ENCODE measurements around the gene URI1. TPM values are rescaled to one million over a fixed set of nuclear protein-coding genes. Genes with fewer than 3 reads are reported as not detected.
"Not testable (repeated sequence)": the region's sequence is repeated elsewhere in the genome, so short reads cannot be mapped to it uniquely, and the experiment has no call there.

The URI1 gene
- total RNA-seq, 1 donor from 2014 or later = 42.0 TPM

- H3K4me1 Mint-ChIP-seq (ENCODE audit: low read depth) = peaks cover 43% of the 10 kb centered on the region
- DNase-seq (ENCODE audit: low spot score) = no peak
- H3K9me3 Mint-ChIP-seq (ENCODE audit: low read depth) = no peaks in the 10 kb centered on the region
- no peak overlapping the region for H3K27ac Mint-ChIP-seq (ENCODE audit: unreplicated experiment)
- no peak for TF ChIP-seq CTCF (IDR thresholded peaks at IDR 0.05)
- H3K27me3 Mint-ChIP-seq (ENCODE audit: low read depth) = no peaks in the 10 kb centered on the region
- no peaks in the 10 kb centered on the region for H3K36me3 Mint-ChIP-seq (ENCODE audit: low read depth)
- H3K4me3 Mint-ChIP-seq (ENCODE audit: unreplicated experiment) = no peak overlapping the region
Observed at GRCh38 chr19:29945433-29945832, 3.4 kb downstream of the URI1 start.

- Mint-ChIP-seq H3K4me3 (ENCODE audit: unreplicated experiment) (no peak overlapping the region), H3K4me1 (ENCODE audit: low read depth) (peaks cover 43% of the 10 kb centered on the region), H3K27ac (ENCODE audit: unreplicated experiment) (no peak overlapping the region), H3K9me3 (ENCODE audit: low read depth) (no peaks in the 10 kb centered on the region), H3K36me3 (ENCODE audit: low read depth) (no peaks in the 10 kb centered on the region), H3K27me3 (ENCODE audit: low read depth) (no peaks in the 10 kb centered on the region)
- no peak for TF ChIP-seq CTCF (IDR thresholded peaks at IDR 0.05)
- no peak for DNase-seq (ENCODE audit: low spot score)
Observed at GRCh38 chr19:29946645-29947044, 4.6 kb downstream of the URI1 start.

GRCh38 chr19:29947871-29948270 lies 5.8 kb downstream of the URI1 start:
- TF ChIP-seq CTCF (IDR thresholded peaks at IDR 0.05) = no peak
- DNase-seq (ENCODE audit: low spot score) = no peak
- H3K27ac Mint-ChIP-seq (ENCODE audit: unreplicated experiment) = no peak overlapping the region
- no peaks in the 10 kb centered on the region for H3K9me3 Mint-ChIP-seq (ENCODE audit: low read depth)
- H3K27me3 Mint-ChIP-seq (ENCODE audit: low read depth) = no peaks in the 10 kb centered on the region
- no peaks in the 10 kb centered on the region for H3K36me3 Mint-ChIP-seq (ENCODE audit: low read depth)
- peaks cover 51% of the 10 kb centered on the region for H3K4me1 Mint-ChIP-seq (ENCODE audit: low read depth)
- no peak overlapping the region for H3K4me3 Mint-ChIP-seq (ENCODE audit: unreplicated experiment)

DNA sequence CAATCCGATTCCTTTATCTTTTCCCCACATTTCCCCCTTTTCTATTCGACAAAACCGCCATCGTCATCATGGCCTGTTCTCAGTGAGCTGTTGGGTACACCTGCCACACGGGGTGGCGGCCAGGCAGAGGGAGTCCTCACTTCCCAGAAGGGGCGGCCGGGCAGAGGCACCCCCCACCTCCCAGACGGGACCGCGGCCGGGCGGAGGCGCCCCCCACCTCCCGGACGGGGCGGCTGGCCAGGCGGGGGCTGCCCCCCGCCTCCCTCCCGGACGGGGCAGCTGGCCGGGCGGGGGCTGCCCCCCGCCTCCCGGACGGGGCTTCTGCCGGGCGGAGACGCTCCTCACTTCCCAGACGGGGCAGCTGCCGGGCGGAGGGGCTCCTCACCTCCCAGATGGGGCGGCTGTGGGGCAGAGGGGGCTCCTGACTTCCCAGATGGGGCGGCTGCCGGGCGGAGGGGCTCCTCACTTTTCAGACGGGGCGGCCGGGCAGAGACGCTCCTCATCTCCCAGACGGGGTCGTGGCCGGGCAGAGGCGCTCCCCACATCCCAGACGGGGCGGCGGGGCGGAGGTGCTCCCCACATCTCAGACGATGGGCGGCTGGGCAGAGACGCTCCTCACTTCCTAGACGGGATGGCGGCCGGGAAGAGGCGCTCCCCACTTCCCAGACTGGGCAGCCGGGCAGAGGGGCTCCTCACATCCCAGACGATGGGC lies 6.9 kb downstream of the URI1 start:
- H3K27ac Mint-ChIP-seq (ENCODE audit: unreplicated experiment); H3K4me3 Mint-ChIP-seq (ENCODE audit: unreplicated experiment); H3K27me3 Mint-ChIP-seq (ENCODE audit: low read depth); H3K36me3 Mint-ChIP-seq (ENCODE audit: low read depth); H3K9me3 Mint-ChIP-seq (ENCODE audit: low read depth): not testable (repeated sequence)
- peak; percentile 72 for DNase-seq (ENCODE audit: low spot score)
- peaks cover 46% of the 10 kb centered on the region for H3K4me1 Mint-ChIP-seq (ENCODE audit: low read depth)

DNA sequence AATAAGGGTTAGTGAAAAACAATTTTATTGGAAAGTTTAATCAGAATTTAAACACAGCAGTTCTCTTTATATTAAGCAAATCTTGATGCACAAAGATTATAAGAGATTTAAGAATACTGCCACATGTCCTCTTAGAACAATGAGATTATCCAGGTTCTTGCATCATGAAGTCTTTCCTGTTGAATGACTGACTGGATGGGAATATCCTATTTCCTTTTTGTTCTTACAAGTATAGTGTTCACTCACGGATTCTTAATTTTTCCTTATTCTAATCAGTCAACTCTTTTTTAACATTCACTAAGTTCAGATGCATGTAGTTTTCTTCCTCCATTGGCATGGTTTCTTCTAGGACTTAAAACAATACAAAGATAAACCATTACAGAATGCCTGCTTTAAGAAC lies 10.1 kb downstream of the URI1 start:
- no peak overlapping the region for H3K4me3 Mint-ChIP-seq (ENCODE audit: unreplicated experiment)

More for the DNA sequence above, 10.1 kb downstream of the URI1 start:
- no peak for TF ChIP-seq CTCF (IDR thresholded peaks at IDR 0.05)
- Mint-ChIP-seq H3K9me3 (ENCODE audit: low read depth) (no peaks in the 10 kb centered on the region), H3K36me3 (ENCODE audit: low read depth) (no peaks in the 10 kb centered on the region), H3K27ac (ENCODE audit: unreplicated experiment) (no peak overlapping the region), H3K27me3 (ENCODE audit: low read depth) (no peaks in the 10 kb centered on the region), H3K4me1 (ENCODE audit: low read depth) (peaks cover 27% of the 10 kb centered on the region)
- DNase-seq (ENCODE audit: low spot score) = no peak

All from chondrocyte (in vitro differentiated cells).